Left lung (tissue), 10 donors: ENCODE data around the gene TSPO2. TPM values are rescaled to one million over a fixed set of nuclear protein-coding genes. Genes with fewer than 3 reads are reported as not detected.

ENCODE experiments used
- ATAC-seq: fragments of 200-7000 bp; cut with Tn5 transposase; one replicate; pipeline ENCODE4 v1.9.1; 2020; ENCODE audit warnings: moderate library complexity
- DNase-seq, 4 donors: peaks; one replicate each; pipeline ENCODE4 v3.0.0-alpha.2; 2013 to 2020
- H3K27ac ChIP-seq, 2 donors: fragments of 200-600 bp; sonication (generic) in 1 of 2; one replicate each; pipeline versions ENCODE4 v1.5.0 to v1.8.0; 2020 to 2021
- H3K27me3 ChIP-seq, 2 donors: fragments of 200-600 bp; sonication (generic) in 1 of 2; one replicate each; pipeline versions ENCODE4 v1.5.0 to v1.8.0; 2020 to 2021
- H3K36me3 ChIP-seq, 2 donors: fragments of 200-600 bp; sonication (generic) in 1 of 2; one replicate each; pipeline versions ENCODE4 v1.5.0 to v1.8.0; 2020 to 2021
- H3K4me1 ChIP-seq, 2 donors: fragments of 200-600 bp; one replicate each; pipeline ENCODE4 v1.8.0; 2021
- H3K4me3 ChIP-seq, 2 donors: fragments of 200-600 bp; sonication (generic) in 1 of 2; one replicate each; pipeline versions ENCODE4 v1.5.0 to v1.8.0; 2020 to 2021; ENCODE audit warnings: mild to moderate bottlenecking in 1 of 2
- H3K9me3 ChIP-seq, 2 donors: fragments of 200-600 bp; sonication (generic) in 1 of 2; one replicate each; pipeline versions ENCODE4 v1.5.0 to v1.8.0; 2020 to 2021
- intact Hi-C, 2 donors: fragments of 100-400 bp; cut with DNase I; formaldehyde crosslinking; loops; one replicate each; pipeline versions ENCODE4 v1.11.2 to v1.14.2; 2022
- polyA plus RNA-seq, 6 donors: library from polyadenylated mRNA; unstranded; fragments of 120-200 nt; gene quantifications; one replicate each; pipeline ENCODE4 v1.2.1, GENCODE V29; 2013; ENCODE audit not compliant: insufficient read length in 6 of 6
- total RNA-seq, 2 donors: library from RNA; stranded (reverse); fragmentation: NEBNext Ultra II Directional; extraction: Animal tissue kit (Norgen Biotek cat#: 25700); gene quantifications; one replicate each; pipeline ENCODE4 v1.2.1, GENCODE V29; 2021
- TF ChIP-seq, protein P1 (sequence below), 2 donors: fragments of 200-600 bp; sonication (generic) in 1 of 2; IDR thresholded peaks; one replicate each; pipeline versions ENCODE4 v1.5.0 to v1.8.0; 2021; ENCODE audit warnings: antibody characterized with exemption in 2 of 2
- donor health status: DM: no; HTN: yes; CAD: no.
- donor health status: DM: no; HTN: no; CAD: no.

TSPO2 gene
- total and polyA plus RNA-seq, 8 donors = 0.52 to 1.5 (median 1.1) TPM; not detected in 2

DNA sequence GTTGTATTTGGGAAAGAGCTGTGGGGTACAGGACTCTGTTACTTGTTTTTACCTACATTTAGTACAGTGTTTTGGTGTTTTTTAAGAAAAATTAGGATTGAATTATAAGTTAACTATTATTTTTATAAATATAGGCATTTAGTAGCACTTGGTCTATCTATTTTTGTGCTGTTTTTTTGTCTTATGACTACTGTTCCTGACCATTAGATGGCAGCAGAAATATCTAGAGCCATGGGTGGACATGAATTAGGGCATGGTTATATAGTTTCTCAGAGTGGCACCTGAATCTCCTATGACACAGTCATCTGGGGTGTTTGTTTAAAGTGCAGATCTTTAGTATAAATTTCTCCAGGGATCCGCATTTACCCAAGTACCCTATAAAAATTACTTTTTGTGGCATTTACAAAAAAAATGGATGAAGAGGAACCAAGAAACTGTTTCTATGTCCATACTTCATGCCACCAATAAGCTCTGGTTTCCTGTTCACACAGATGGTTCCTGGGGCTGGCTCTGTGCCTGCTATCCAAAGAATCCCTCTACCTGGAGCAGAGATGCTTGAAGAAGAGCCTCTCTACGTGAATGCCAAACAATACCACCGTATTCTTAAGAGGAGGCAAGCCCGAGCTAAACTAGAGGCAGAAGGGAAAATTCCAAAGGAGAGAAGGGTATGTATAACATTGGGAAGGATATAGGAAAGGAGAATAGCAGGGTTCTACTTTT is 50.3 kb downstream of the TSPO2 start:
- peaks cover 6 to 100% of the 10 kb centered on the region in 2 donors for H3K36me3 ChIP-seq
- intact Hi-C loops = no loop called here

GRCh38 chr6:41093729-41094128 is 51.5 kb downstream of the TSPO2 start:
- Histone ChIP-seq H3K27me3 (no peaks in the 10 kb centered on the region), H3K27ac (no peak overlapping the region), H3K9me3 (no peaks in the 10 kb centered on the region), H3K36me3 (peaks cover 6 to 100% of the 10 kb centered on the region in 2 donors), H3K4me3 (no peak overlapping the region), H3K4me1 (no peaks in the 10 kb centered on the region)
- no peak for ATAC-seq
- intact Hi-C loops = no loop called here
- DNase-seq = no peak
- TF ChIP-seq, protein P1, sequence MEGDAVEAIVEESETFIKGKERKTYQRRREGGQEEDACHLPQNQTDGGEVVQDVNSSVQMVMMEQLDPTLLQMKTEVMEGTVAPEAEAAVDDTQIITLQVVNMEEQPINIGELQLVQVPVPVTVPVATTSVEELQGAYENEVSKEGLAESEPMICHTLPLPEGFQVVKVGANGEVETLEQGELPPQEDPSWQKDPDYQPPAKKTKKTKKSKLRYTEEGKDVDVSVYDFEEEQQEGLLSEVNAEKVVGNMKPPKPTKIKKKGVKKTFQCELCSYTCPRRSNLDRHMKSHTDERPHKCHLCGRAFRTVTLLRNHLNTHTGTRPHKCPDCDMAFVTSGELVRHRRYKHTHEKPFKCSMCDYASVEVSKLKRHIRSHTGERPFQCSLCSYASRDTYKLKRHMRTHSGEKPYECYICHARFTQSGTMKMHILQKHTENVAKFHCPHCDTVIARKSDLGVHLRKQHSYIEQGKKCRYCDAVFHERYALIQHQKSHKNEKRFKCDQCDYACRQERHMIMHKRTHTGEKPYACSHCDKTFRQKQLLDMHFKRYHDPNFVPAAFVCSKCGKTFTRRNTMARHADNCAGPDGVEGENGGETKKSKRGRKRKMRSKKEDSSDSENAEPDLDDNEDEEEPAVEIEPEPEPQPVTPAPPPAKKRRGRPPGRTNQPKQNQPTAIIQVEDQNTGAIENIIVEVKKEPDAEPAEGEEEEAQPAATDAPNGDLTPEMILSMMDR (IDR thresholded peaks at IDR 0.05) = no peak

More for the DNA sequence above, 50.3 kb downstream of the TSPO2 start:
- no peak for DNase-seq
- Histone ChIP-seq H3K27ac (no peak overlapping the region), H3K4me1 (no peaks in the 10 kb centered on the region), H3K27me3 (no peaks in the 10 kb centered on the region), H3K9me3 (no peaks in the 10 kb centered on the region), H3K4me3 (no peak overlapping the region)
- peak; percentile 54 for ATAC-seq
- TF ChIP-seq, protein P1 (IDR thresholded peaks at IDR 0.05) = no peak

Other genes with a start within 250 kb of the TSPO2 start
- 1 to 10 TPM; 2.3 to 3.1 TPM for gene UNC5CL, start 3.2 kb upstream of the TSPO2 start, total RNA-seq
- 10 to 100 TPM in 2 of 6 donors, 1 to 10 TPM in 4; 2.9 to 11.8 (median 6.6) TPM for gene UNC5CL, start 3.2 kb upstream of the TSPO2 start, polyA plus RNA-seq
- under 1 TPM in 1 of 2 donors, not detected in 1; 0.29 TPM for gene APOBEC2, start 10.7 kb downstream of the TSPO2 start, total RNA-seq
- gene APOBEC2, start 10.7 kb downstream of the TSPO2 start, polyA plus RNA-seq = 1 to 10 TPM in 2 of 6 donors, under 1 TPM in 4; 0.58 to 1.3 (median 0.82) TPM
- gene OARD1, start 29.9 kb downstream of the TSPO2 start, total RNA-seq = 10 to 100 TPM; 14.9 to 20.3 TPM
- 10 to 100 TPM; 44.2 to 56.4 (median 48.2) TPM for gene OARD1, start 29.9 kb downstream of the TSPO2 start, polyA plus RNA-seq
- 10 to 100 TPM; 16.4 to 20.3 TPM for gene NFYA, start 30.5 kb downstream of the TSPO2 start, total RNA-seq
- gene NFYA, start 30.5 kb downstream of the TSPO2 start, polyA plus RNA-seq = 10 to 100 TPM; 50.6 to 58.6 (median 54.9) TPM
- under 1 TPM; 0.87 to 0.92 TPM for gene TREML1, start 111.9 kb downstream of the TSPO2 start, total RNA-seq
- 1 to 10 TPM in 5 of 6 donors, under 1 TPM in 1; 0.86 to 2.0 (median 1.6) TPM for gene TREML1, start 111.9 kb downstream of the TSPO2 start, polyA plus RNA-seq
- 10 to 100 TPM; 16.2 to 29.2 TPM for gene TREM2, start 120.6 kb downstream of the TSPO2 start, total RNA-seq
- under 1 TPM in 5 of 6 donors, not detected in 1; 0.20 to 0.78 (median 0.50) TPM for gene TREM2, start 120.6 kb downstream of the TSPO2 start, polyA plus RNA-seq
- 1 to 10 TPM in 1 of 2 donors, under 1 TPM in 1; 0.32 to 3.2 TPM for gene TREML2, start 158.7 kb downstream of the TSPO2 start, total RNA-seq
- gene TREML2, start 158.7 kb downstream of the TSPO2 start, polyA plus RNA-seq = under 1 TPM; 0.16 to 0.38 (median 0.23) TPM
- gene TREML4, start 185.9 kb downstream of the TSPO2 start, total RNA-seq = under 1 TPM in 1 of 2 donors, not detected in 1; 0.32 TPM
- not detected for gene TREML4, start 185.9 kb downstream of the TSPO2 start, polyA plus RNA-seq
- gene TREM1, start 244.2 kb downstream of the TSPO2 start, total RNA-seq = 10 to 100 TPM; 36.5 to 65.3 TPM
- gene TREM1, start 244.2 kb downstream of the TSPO2 start, polyA plus RNA-seq = 1 to 10 TPM in 5 of 6 donors, under 1 TPM in 1; 0.44 to 2.5 (median 1.3) TPM